CD4-positive, alpha-beta T cell treated with Interleukin-10 for 1 hour (primary cell): ENCODE measurements around the gene ZC3H7A.
A peak's percentile ranks its signal among the peaks of the same experiment; 100 is the strongest.
"Not testable (repeated sequence)": the region's sequence is repeated elsewhere in the genome, so short reads cannot be mapped to it uniquely, and the experiment has no call there.

Experiments
- DNase-seq: peaks from one replicate; pipeline ENCODE4 v3.0.0-alpha.2; 2020

The ZC3H7A gene

GRCh38 chr16:11799509-11800381, 2.7 kb upstream of the ZC3H7A start:
- peak; percentile 56 for DNase-seq

GRCh38 chr16:11799017-11799381, 1.9 kb upstream of the ZC3H7A start:
- DNase-seq: no peak

- peak; percentile 38 for DNase-seq
These were observed 870 bp upstream of the ZC3H7A start for GRCh38 chr16:11797957-11798299.

GRCh38 chr16:11796227-11797165, 562 bp downstream of the ZC3H7A start:
- DNase-seq: peak; percentile 49

GRCh38 chr16:11795887-11796226, 1.2 kb downstream of the ZC3H7A start:
- no peak for DNase-seq

GRCh38 chr16:11794996-11795886, 1.8 kb downstream of the ZC3H7A start:
- no peak for DNase-seq

GRCh38 chr16:11794447-11794846, 2.6 kb downstream of the ZC3H7A start:
- no peak for DNase-seq

GRCh38 chr16:11793840-11794239, 3.2 kb downstream of the ZC3H7A start:
- no peak for DNase-seq

GRCh38 chr16:11792410-11793241, 4.4 kb downstream of the ZC3H7A start:
- DNase-seq: no peak

- DNase-seq: no peak
These were observed 5.8 kb downstream of the ZC3H7A start for GRCh38 chr16:11791144-11791828.

GRCh38 chr16:11788914-11789313, 8.1 kb downstream of the ZC3H7A start:
- no peak for DNase-seq

GRCh38 chr16:11784980-11785599, 12.0 kb downstream of the ZC3H7A start:
- DNase-seq: not testable (repeated sequence)

- not testable (repeated sequence) for DNase-seq
These were observed 12.7 kb downstream of the ZC3H7A start for GRCh38 chr16:11784381-11784780.

- DNase-seq: no peak
These were observed 13.1 kb downstream of the ZC3H7A start for GRCh38 chr16:11784038-11784369.

GRCh38 chr16:11783319-11784037, 13.6 kb downstream of the ZC3H7A start:
- peak; percentile 87 for DNase-seq

- DNase-seq: no peak
These were observed 15.3 kb downstream of the ZC3H7A start for GRCh38 chr16:11781773-11782172.

- DNase-seq: no peak
These were observed 15.9 kb downstream of the ZC3H7A start for GRCh38 chr16:11780991-11781680.

GRCh38 chr16:11779074-11779473, 18.0 kb downstream of the ZC3H7A start:
- no peak for DNase-seq

- no peak for DNase-seq
These were observed 22.9 kb downstream of the ZC3H7A start for GRCh38 chr16:11774065-11774626.
